T-cell (primary cell): ENCODE data around the gene GPSM1. TPM values are rescaled to one million over a fixed set of nuclear protein-coding genes. Genes with fewer than 3 reads are reported as not detected.

Source experiments
- ATAC-seq, 4 experiments: fragments of 200-7000 bp in 3 of 4; fragments of 150-1000 bp in 1 of 4; cut with Tn5 transposase; replicated peaks in 1 of 4; 1 replicate in 3 of 4; 2 replicates in 1 of 4; pipeline ENCODE4 v1.10.0; 2021; ENCODE audit warnings: moderate library complexity in 3 of 4, mild to moderate bottlenecking in 2 of 4, moderate number of reproducible peaks in 1 of 4
- CTCF ChIA-PET, 2 donors: fragments of 300-600 bp; sonication (Branson Sonifier 250); formaldehyde crosslinking; loops; one replicate each; lab custom pipeline; 2022; ENCODE audit warnings: antibody characterized with exemption in 2 of 2; lab: Charles Lee
- POLR2A ChIA-PET, 2 donors: fragments of 300-600 bp; sonication (Branson Sonifier 250); formaldehyde crosslinking; loops; one replicate each; lab custom pipeline; 2022; ENCODE audit warnings: antibody characterized with exemption in 2 of 2; lab: Charles Lee
- DNase-seq, 35 experiments: peaks; one replicate each; pipeline versions ENCODE4 v3.0.0 to v3.0.0-alpha.2; 2013 to 2023
- H3K27ac ChIP-seq: one replicate; pipeline ENCODE4 v1.5.1; 2013; ENCODE audit warnings: low read length
- H3K27me3 ChIP-seq, 2 experiments: replicated peaks in 1 of 2; 1 replicate in 1 of 2; 2 replicates in 1 of 2; pipeline versions ENCODE4 v1.6.1 to v1.7.0; 2013; ENCODE audit warnings: low read length in 1 of 2, mixed read lengths in 1 of 2; ENCODE audit not compliant: control insufficient read depth in 2 of 2, insufficient read depth in 2 of 2; ENCODE audit errors: extremely low read depth in 1 of 2
- H3K36me3 ChIP-seq, 2 donors: 1 replicate in 1 of 2; 2 replicates in 1 of 2; pipeline versions ENCODE4 v1.6.1 to v1.7.0; 2013; ENCODE audit warnings: low read length in 1 of 2; ENCODE audit not compliant: control insufficient read depth in 2 of 2, insufficient read depth in 1 of 2; ENCODE audit errors: extremely low read depth in 1 of 2
- H3K4me1 ChIP-seq, 2 experiments: 1 replicate in 1 of 2; 2 replicates in 1 of 2; pipeline versions ENCODE4 v1.6.1 to v1.7.0; 2013; ENCODE audit warnings: low read length in 2 of 2, mixed read lengths in 1 of 2; ENCODE audit not compliant: insufficient read depth in 2 of 2, control insufficient read depth in 1 of 2; ENCODE audit errors: extremely low read depth in 1 of 2
- H3K4me3 ChIP-seq, 2 donors: 1 replicate in 1 of 2; 2 replicates in 1 of 2; pipeline versions ENCODE4 v1.5.1 to v1.7.0; 2013; ENCODE audit warnings: mild to moderate bottlenecking in 2 of 2, low read length in 1 of 2, moderate library complexity in 1 of 2; ENCODE audit not compliant: control insufficient read depth in 1 of 2; ENCODE audit errors: extremely low read depth in 1 of 2
- H3K9me3 ChIP-seq: 2 replicates; pipeline ENCODE4 v1.7.0; 2013
- H3K27ac Mint-ChIP-seq, 2 donors: one replicate each; pipeline ENCODE4 v1.8.0; 2020 to 2021; ENCODE audit warnings: mild to moderate bottlenecking in 2 of 2, mixed read lengths in 2 of 2
- H3K27me3 Mint-ChIP-seq, 2 donors: one replicate each; pipeline ENCODE4 v1.8.0; 2021 to 2022; ENCODE audit warnings: mixed read lengths in 2 of 2
- H3K36me3 Mint-ChIP-seq: one replicate; pipeline ENCODE4 v1.8.0; 2021; ENCODE audit warnings: mixed read lengths
- H3K4me1 Mint-ChIP-seq, 3 donors: one replicate each; pipeline ENCODE4 v1.8.0; 2020 to 2022; ENCODE audit warnings: mixed read lengths in 3 of 3, mild to moderate bottlenecking in 1 of 3
- H3K4me3 Mint-ChIP-seq, 3 donors: one replicate each; pipeline ENCODE4 v1.8.0; 2020 to 2022; ENCODE audit warnings: mild to moderate bottlenecking in 3 of 3, mixed read lengths in 3 of 3, moderate library complexity in 3 of 3
- H3K9me3 Mint-ChIP-seq, 3 donors: one replicate each; pipeline ENCODE4 v1.8.0; 2020 to 2022; ENCODE audit warnings: mixed read lengths in 3 of 3
- WGBS: methylation state at CpG from one replicate; pipeline ENCODE4 v1.1.5; 2013; ENCODE audit warnings: missing lambda C conversion rate; ENCODE audit not compliant: insufficient coverage; 5-methylcytosine and 5-hydroxymethylcytosine counted together
- total RNA-seq, 35 experiments: library from RNA in 6 of 35; stranded (reverse) in 6 of 35; fragments of 120-200 nt in 1 of 35; gene quantifications; one replicate each; pipeline versions ENCODE4 v1.2.1 to v1.2.4 and lab custom pipeline; 2013 to 2026

GPSM1 gene
- total RNA-seq, 5 donors from 2014 or later (not counting 1 experiment from before 2014, with no cell fraction given): 8.6 to 11.5 (median 9.7) TPM

DNA sequence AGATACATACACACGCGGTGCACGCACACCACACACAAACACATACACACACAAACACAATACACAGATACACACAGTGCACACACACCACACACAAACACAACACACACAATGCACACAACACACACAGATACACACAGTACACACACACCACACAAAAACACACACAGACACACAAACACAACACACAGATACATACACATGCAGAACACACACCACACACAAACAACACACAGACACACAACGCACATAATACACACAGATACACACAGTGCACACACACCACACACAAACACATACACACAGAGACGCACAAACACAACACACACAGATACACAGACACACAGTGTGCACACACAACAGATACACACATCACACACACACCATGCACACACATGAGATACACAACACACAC, 17.5 kb upstream of the GPSM1 start:
- ATAC-seq (no peak), DNase-seq (no peak)
- POLR2A ChIA-PET: no interaction called here
- Mint-ChIP-seq H3K27me3 (peaks cover 3 to 5% of the 10 kb centered on the region in 2 donors), H3K36me3 (no peaks in the 10 kb centered on the region), H3K4me1 (peaks cover 4 to 7% (median 6%) of the 10 kb centered on the region in 3 donors), H3K4me3 (no peak overlapping the region), H3K27ac (no peak overlapping the region), H3K9me3 (no peaks in the 10 kb centered on the region)
- no peaks in the 10 kb centered on the region for H3K36me3 ChIP-seq
- CTCF ChIA-PET: no interaction called here
- no peak overlapping the region for H3K27ac ChIP-seq
- H3K9me3 ChIP-seq: no peaks in the 10 kb centered on the region
- H3K4me1 ChIP-seq: peaks cover 0 to 31% of the 10 kb centered on the region in 2 experiments
- H3K27me3 ChIP-seq: peaks cover 0 to 75% of the 10 kb centered on the region in 2 experiments
- no peak overlapping the region for H3K4me3 ChIP-seq
- WGBS: 86% methylated on average over 5 of the region's 5 CpGs

DNA sequence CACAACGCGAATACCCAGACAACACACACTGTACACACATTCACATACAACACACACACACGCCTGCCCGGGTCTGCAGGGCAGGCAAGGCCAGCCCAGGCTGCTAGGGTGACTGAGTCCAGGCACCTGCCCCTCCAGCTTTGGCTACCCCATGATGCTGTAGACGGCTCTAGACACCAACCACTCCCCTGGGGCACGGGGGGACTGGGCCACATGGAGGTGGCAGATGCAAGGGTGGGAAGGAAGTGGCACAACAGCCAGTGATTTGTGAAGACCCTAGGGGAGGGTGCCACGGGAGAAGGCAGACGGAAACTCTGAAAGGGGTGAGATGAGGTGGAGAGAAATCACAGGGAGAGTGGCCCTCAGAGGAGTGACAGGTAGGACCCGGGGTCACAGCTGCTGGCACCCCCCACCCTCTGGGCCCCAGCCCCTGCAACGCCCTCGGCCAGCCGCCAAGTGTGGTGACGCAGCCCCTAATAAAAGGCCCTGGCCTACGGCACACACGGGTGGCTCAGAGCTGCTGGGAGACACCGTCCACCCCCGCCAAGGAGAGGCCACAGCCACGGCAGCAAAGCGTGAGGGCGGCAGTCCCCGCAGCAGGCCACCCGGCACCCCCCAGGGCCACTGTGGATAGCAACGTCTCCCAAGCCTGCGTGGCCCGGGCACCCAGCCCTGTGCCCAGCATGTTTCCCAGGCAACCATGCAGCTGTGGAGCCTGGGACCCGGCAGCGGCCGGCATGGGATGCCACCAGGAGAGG, 16.9 kb upstream of the GPSM1 start:
- peaks cover 0 to 5% (median 4%) of the 10 kb centered on the region in 3 donors for H3K9me3 Mint-ChIP-seq
- H3K4me1 Mint-ChIP-seq: peaks cover 4 to 7% (median 6%) of the 10 kb centered on the region in 3 donors
- H3K27ac ChIP-seq: no peak overlapping the region
- H3K4me1 ChIP-seq: peaks cover 0 to 35% of the 10 kb centered on the region in 2 experiments
- H3K4me3 ChIP-seq: no peak overlapping the region
- peaks cover 3 to 5% of the 10 kb centered on the region in 2 donors for H3K27me3 Mint-ChIP-seq
- ChIA-PET CTCF (no interaction called here), POLR2A (no interaction called here)
- H3K36me3 Mint-ChIP-seq: no peaks in the 10 kb centered on the region
- no peaks in the 10 kb centered on the region for H3K36me3 ChIP-seq
- H3K4me3 Mint-ChIP-seq: no peak overlapping the region
- no peak for DNase-seq
- 55% methylated on average over 23 of the region's 28 CpGs for WGBS
- peaks cover 0 to 69% of the 10 kb centered on the region in 2 experiments for H3K27me3 ChIP-seq
- H3K9me3 ChIP-seq: no peaks in the 10 kb centered on the region
- no peak overlapping the region for H3K27ac Mint-ChIP-seq
- ATAC-seq: no peak

DNA sequence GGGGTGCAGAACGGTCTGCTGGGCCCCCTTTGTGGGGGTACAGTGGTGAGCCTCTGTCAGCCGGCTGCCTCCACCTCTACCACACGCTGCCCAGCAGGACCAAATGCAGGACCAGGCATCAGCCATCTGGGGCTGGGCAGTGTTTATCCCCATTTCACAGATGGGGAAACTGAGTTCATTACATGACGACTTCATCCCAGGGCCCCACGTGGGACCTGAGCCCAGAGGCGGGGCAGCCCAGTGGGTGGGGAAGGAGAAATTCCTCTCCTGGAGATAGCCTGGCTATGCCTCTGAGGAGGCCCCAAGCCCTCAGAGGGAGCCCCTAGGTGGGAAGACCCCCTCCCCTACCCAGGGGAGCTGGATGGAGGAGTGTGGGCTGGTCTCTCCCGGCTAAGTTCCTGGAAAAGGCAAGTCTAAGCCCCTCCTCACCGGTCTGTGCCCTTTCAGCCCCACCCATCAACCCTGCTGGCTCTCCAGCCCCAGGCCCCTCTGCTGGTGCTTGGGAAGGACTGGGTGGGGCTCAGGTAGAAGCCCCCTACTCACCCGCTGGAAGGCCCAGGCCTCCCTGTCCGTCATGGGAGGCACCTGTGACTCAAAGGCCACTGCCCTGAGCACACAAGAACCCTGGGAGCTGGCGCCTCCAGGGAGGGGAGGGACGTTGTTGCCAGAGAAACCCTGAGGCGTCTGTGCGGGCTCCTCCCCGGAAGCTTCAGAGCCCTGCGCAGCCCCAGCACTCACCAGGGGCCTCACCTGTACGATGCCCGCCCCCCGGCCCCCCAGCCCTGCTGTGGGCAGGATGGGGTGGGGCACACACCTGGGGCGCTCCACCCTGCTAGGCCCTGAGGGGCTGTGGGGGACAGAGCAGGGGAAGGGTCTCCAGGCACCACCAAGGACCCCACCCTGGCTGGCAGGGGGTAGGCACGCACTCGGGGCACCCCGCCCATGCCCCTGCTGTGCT, 16.0 kb upstream of the GPSM1 start:
- ChIA-PET POLR2A (no interaction called here), CTCF (no interaction called here)
- no peak overlapping the region for H3K27ac ChIP-seq
- DNase-seq: peak in 1 of 35 experiments; percentile 20
- no peaks in the 10 kb centered on the region for H3K36me3 Mint-ChIP-seq
- peaks cover 1 to 5% of the 10 kb centered on the region in 2 donors for H3K27me3 Mint-ChIP-seq
- no peaks in the 10 kb centered on the region for H3K9me3 ChIP-seq
- H3K27ac Mint-ChIP-seq: no peak overlapping the region
- peaks cover 4 to 6% (median 5%) of the 10 kb centered on the region in 3 donors for H3K4me1 Mint-ChIP-seq
- H3K27me3 ChIP-seq: peaks cover 0 to 60% of the 10 kb centered on the region in 2 experiments
- WGBS: 52% methylated on average over 8 of the region's 23 CpGs
- no peak overlapping the region for H3K4me3 Mint-ChIP-seq
- H3K9me3 Mint-ChIP-seq: peaks cover 0 to 5% (median 4%) of the 10 kb centered on the region in 3 donors
- H3K36me3 ChIP-seq: no peaks in the 10 kb centered on the region
- H3K4me3 ChIP-seq: no peak overlapping the region
- H3K4me1 ChIP-seq: peaks cover 0 to 37% of the 10 kb centered on the region in 2 experiments
- peak; percentile 42 to 54 (median 48) for ATAC-seq

DNA sequence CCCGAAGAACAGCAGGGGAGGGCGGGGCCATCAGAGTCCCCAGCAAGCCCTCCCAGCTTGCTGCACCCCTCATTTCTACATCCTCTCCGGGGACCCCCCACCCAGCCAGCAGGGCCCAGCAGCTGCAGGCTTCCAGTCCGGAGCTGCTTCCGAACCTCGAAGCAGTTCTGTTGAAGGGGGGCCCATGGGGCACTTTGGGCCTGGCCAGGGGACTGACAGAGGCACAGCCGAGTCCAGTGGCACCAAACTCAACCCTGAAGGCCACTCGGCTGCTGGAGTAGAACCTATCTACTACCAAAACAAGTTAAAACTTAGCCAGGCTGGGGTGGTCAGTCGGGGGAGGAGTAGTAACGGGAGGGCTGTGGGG, 15.3 kb upstream of the GPSM1 start:
- ChIA-PET CTCF (no interaction called here), POLR2A (no interaction called here)
- Histone ChIP-seq H3K27ac (no peak overlapping the region), H3K4me1 (peaks cover 0 to 37% of the 10 kb centered on the region in 2 experiments), H3K27me3 (peaks cover 0 to 53% of the 10 kb centered on the region in 2 experiments), H3K9me3 (no peaks in the 10 kb centered on the region), H3K36me3 (no peaks in the 10 kb centered on the region), H3K4me3 (no peak overlapping the region)
- no peak for ATAC-seq
- Mint-ChIP-seq H3K9me3 (peaks cover 0 to 5% (median 4%) of the 10 kb centered on the region in 3 donors), H3K27ac (no peak overlapping the region), H3K4me3 (no peak overlapping the region), H3K36me3 (no peaks in the 10 kb centered on the region), H3K27me3 (peaks cover 0 to 3% of the 10 kb centered on the region in 2 donors), H3K4me1 (peaks cover 0 to 4% (median 4%) of the 10 kb centered on the region in 3 donors)
- 59% methylated on average over 3 of the region's 10 CpGs for WGBS
- no peak for DNase-seq

DNA sequence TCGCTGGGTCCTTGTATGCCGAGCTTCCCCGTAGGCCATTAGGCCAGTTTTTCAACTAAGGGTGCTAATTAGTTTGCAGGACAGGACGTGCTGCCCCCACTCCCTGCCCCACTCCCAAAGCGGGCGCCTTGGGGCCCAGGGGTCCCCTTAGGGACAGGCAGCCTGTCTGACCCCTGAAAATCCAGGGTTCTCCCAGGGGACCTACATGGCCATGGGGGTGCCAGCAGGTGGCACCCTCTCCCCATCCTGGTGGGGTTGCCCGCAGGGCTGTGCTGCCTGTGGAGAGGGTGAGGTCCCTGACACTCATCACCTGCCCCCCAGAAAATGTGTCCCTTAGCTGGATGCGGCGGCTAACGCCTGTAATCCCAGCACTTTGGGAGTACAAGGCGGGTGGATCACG, 14.9 kb upstream of the GPSM1 start:
- Histone ChIP-seq H3K9me3 (no peaks in the 10 kb centered on the region), H3K4me1 (peaks cover 0 to 41% of the 10 kb centered on the region in 2 experiments), H3K27me3 (peaks cover 0 to 49% of the 10 kb centered on the region in 2 experiments), H3K27ac (no peak overlapping the region), H3K4me3 (no peak overlapping the region), H3K36me3 (no peaks in the 10 kb centered on the region)
- POLR2A ChIA-PET: no interaction called here
- DNase-seq (peak in 21 of 35 experiments; percentile 13 to 60 (median 29)), ATAC-seq (peak; percentile 61 to 72 (median 64))
- Mint-ChIP-seq H3K27me3 (peaks cover 0 to 3% of the 10 kb centered on the region in 2 donors), H3K36me3 (no peaks in the 10 kb centered on the region), H3K9me3 (peaks cover 0 to 5% (median 4%) of the 10 kb centered on the region in 3 donors), H3K4me3 (no peak overlapping the region), H3K27ac (no peak overlapping the region), H3K4me1 (peaks cover 0 to 4% (median 4%) of the 10 kb centered on the region in 3 donors)
- CTCF ChIA-PET: no interaction called here
- WGBS: 64% methylated on average over 8 of the region's 12 CpGs
